ENCODE measurements around the gene TNS4. TPM values are rescaled to one million over a fixed set of nuclear protein-coding genes. Genes with fewer than 3 reads are reported as not detected.

Gene TNS4
- total and polyA plus RNA-seq, 7 experiments from 2014 or later, result 1.2 to 10.3 (median 1.3) TPM; not detected in 4

GRCh38 chr17:40442392-40443195 lies 58.8 kb downstream of the TNS4 start:
- Histone ChIP-seq H3K27ac (ENCODE audit: low read depth, low read length) (no peak overlapping the region), H3K9me3 (ENCODE audit: control insufficient read depth in 2 of 3, low read length in 3 of 3) (no peaks in the 10 kb centered on the region), H3K27me3 (ENCODE audit: control insufficient read depth in 2 of 2, insufficient read depth in 2 of 2, low read length in 2 of 2) (no peaks in the 10 kb centered on the region), H3K4me3 (ENCODE audit: low read length) (no peak overlapping the region), H3K36me3 (ENCODE audit: control insufficient read depth in 2 of 3, insufficient read depth in 3 of 3, low read length in 3 of 3) (no peaks in the 10 kb centered on the region), H3K4me1 (ENCODE audit: control insufficient read depth in 2 of 2, insufficient read depth in 2 of 2, low read length in 2 of 2) (peaks cover 16% of the 10 kb centered on the region in 2 donors)
- CTCF ChIA-PET, result interaction anchor here (0.7 to 1.6 kb wide), 6 partner anchors 10 to 173 kb away, joined by 3 to 5 read pairs (median 4); no protein-coding TSS in a partner anchor
- ATAC-seq, result no peak
- Mint-ChIP-seq H3K9me3 (no peaks in the 10 kb centered on the region), H3K4me3 (peak overlapping the region; percentile 27 to 90 (median 62)), H3K36me3 (peaks cover 0 to 11% (median 0%) of the 10 kb centered on the region in 5 donors), H3K4me1 (peaks cover 18 to 51% (median 22%) of the 10 kb centered on the region in 7 donors), H3K27me3 (peaks cover 0 to 2% (median 0%) of the 10 kb centered on the region in 5 donors), H3K27ac (peak overlapping the region in 4 of 9 donors; percentile 0 to 62 (median 23))
- no peak for DNase-seq
- POLR2A ChIA-PET, result interaction anchor here (0.8 to 2.2 kb wide), 2 partner anchors 16 to 91 kb away, joined by 3 to 7 read pairs; no protein-coding TSS in a partner anchor
- intact Hi-C loops (cut with micrococcal nuclease), result loop anchor here (1.0 to 5.0 kb wide), 7 partner anchors 16 to 91 kb away; no protein-coding TSS in a partner anchor

- POLR2A ChIA-PET, result interaction anchor here (0.9 to 1.2 kb wide), 2 partner anchors 22 to 111 kb away, joined by 3 read pairs; partner anchors contain the start of gene TOP2A
- Mint-ChIP-seq H3K36me3 (peaks cover 0 to 7% (median 0%) of the 10 kb centered on the region in 5 donors), H3K4me1 (peaks cover 12 to 38% (median 14%) of the 10 kb centered on the region in 7 donors), H3K9me3 (no peaks in the 10 kb centered on the region), H3K27ac (no peak overlapping the region), H3K4me3 (peak overlapping the region in 1 of 10 donors; percentile 5), H3K27me3 (peaks cover 0 to 2% (median 0%) of the 10 kb centered on the region in 5 donors)
- CTCF ChIA-PET, result interaction anchor here (0.6 to 2.8 kb wide), 8 partner anchors 10 to 114 kb away, joined by 3 to 9 read pairs (median 4); no protein-coding TSS in a partner anchor
- Histone ChIP-seq H3K4me1 (ENCODE audit: control insufficient read depth in 2 of 2, insufficient read depth in 2 of 2, low read length in 2 of 2) (peaks cover 9 to 10% of the 10 kb centered on the region in 2 donors), H3K9me3 (ENCODE audit: control insufficient read depth in 2 of 3, low read length in 3 of 3) (no peaks in the 10 kb centered on the region), H3K36me3 (ENCODE audit: control insufficient read depth in 2 of 3, insufficient read depth in 3 of 3, low read length in 3 of 3) (no peaks in the 10 kb centered on the region), H3K27ac (ENCODE audit: low read depth, low read length) (no peak overlapping the region), H3K4me3 (ENCODE audit: low read length) (no peak overlapping the region), H3K27me3 (ENCODE audit: control insufficient read depth in 2 of 2, insufficient read depth in 2 of 2, low read length in 2 of 2) (no peaks in the 10 kb centered on the region)
- DNase-seq (no peak), ATAC-seq (no peak)
- intact Hi-C loops (cut with micrococcal nuclease), result loop anchor here (5.0 kb wide), 2 partner anchors 38 to 42 kb away; no protein-coding TSS in a partner anchor
Observed at GRCh38 chr17:40440166-40440565, 61.3 kb downstream of the TNS4 start.

GRCh38 chr17:40437095-40437732 lies 64.2 kb downstream of the TNS4 start:
- no peaks in the 10 kb centered on the region for H3K36me3 Mint-ChIP-seq
- DNase-seq (no peak), ATAC-seq (no peak)
- H3K36me3 ChIP-seq (ENCODE audit: control insufficient read depth in 2 of 3, insufficient read depth in 3 of 3, low read length in 3 of 3), result no peaks in the 10 kb centered on the region
- peaks cover 0 to 5% (median 0%) of the 10 kb centered on the region in 5 donors for H3K27me3 Mint-ChIP-seq
- no peaks in the 10 kb centered on the region for H3K4me1 ChIP-seq (ENCODE audit: control insufficient read depth in 2 of 2, insufficient read depth in 2 of 2, low read length in 2 of 2)
- intact Hi-C loops (cut with micrococcal nuclease), result no loop called here
- H3K27me3 ChIP-seq (ENCODE audit: control insufficient read depth in 2 of 2, insufficient read depth in 2 of 2, low read length in 2 of 2), result no peaks in the 10 kb centered on the region
- H3K9me3 Mint-ChIP-seq, result no peaks in the 10 kb centered on the region
- CTCF ChIA-PET, result interaction anchor here (0.5 to 0.7 kb wide), 4 partner anchors 9 to 196 kb away, joined by 3 to 9 read pairs (median 4); no protein-coding TSS in a partner anchor
- H3K4me3 ChIP-seq (ENCODE audit: low read length), result no peak overlapping the region
- no peaks in the 10 kb centered on the region for H3K9me3 ChIP-seq (ENCODE audit: control insufficient read depth in 2 of 3, low read length in 3 of 3)
- POLR2A ChIA-PET, result no interaction called here
- H3K4me1 Mint-ChIP-seq, result peaks cover 0 to 28% (median under 1%) of the 10 kb centered on the region in 7 donors
- no peak overlapping the region for H3K4me3 Mint-ChIP-seq
- H3K27ac ChIP-seq (ENCODE audit: low read depth, low read length), result no peak overlapping the region
- no peak overlapping the region for H3K27ac Mint-ChIP-seq

- no peaks in the 10 kb centered on the region for H3K36me3 Mint-ChIP-seq
- no peak overlapping the region for H3K27ac Mint-ChIP-seq
- H3K4me1 Mint-ChIP-seq, result peaks cover 0 to 27% (median 0%) of the 10 kb centered on the region in 7 donors
- no peaks in the 10 kb centered on the region for H3K4me1 ChIP-seq (ENCODE audit: control insufficient read depth in 2 of 2, insufficient read depth in 2 of 2, low read length in 2 of 2)
- H3K9me3 ChIP-seq (ENCODE audit: control insufficient read depth in 2 of 3, low read length in 3 of 3), result no peaks in the 10 kb centered on the region
- no peak overlapping the region for H3K4me3 ChIP-seq (ENCODE audit: low read length)
- H3K27me3 Mint-ChIP-seq, result peaks cover 0 to 5% (median 0%) of the 10 kb centered on the region in 5 donors
- H3K9me3 Mint-ChIP-seq, result no peaks in the 10 kb centered on the region
- H3K4me3 Mint-ChIP-seq, result no peak overlapping the region
- intact Hi-C loops (cut with micrococcal nuclease), result no loop called here
- no peaks in the 10 kb centered on the region for H3K36me3 ChIP-seq (ENCODE audit: control insufficient read depth in 2 of 3, insufficient read depth in 3 of 3, low read length in 3 of 3)
- DNase-seq (no peak), ATAC-seq (no peak)
- POLR2A ChIA-PET, result no interaction called here
- CTCF ChIA-PET, result interaction anchor here (0.5 kb wide), 1 partner anchor 197 kb away, joined by 9 read pairs; no protein-coding TSS in a partner anchor
- H3K27ac ChIP-seq (ENCODE audit: low read depth, low read length), result no peak overlapping the region
- H3K27me3 ChIP-seq (ENCODE audit: control insufficient read depth in 2 of 2, insufficient read depth in 2 of 2, low read length in 2 of 2), result no peaks in the 10 kb centered on the region
Observed at GRCh38 chr17:40436636-40437035, 64.8 kb downstream of the TNS4 start.

- Mint-ChIP-seq H3K27ac (peak overlapping the region in 2 of 9 donors; percentile 60 to 74), H3K27me3 (peaks cover 0 to 13% (median 0%) of the 10 kb centered on the region in 5 donors), H3K4me3 (no peak overlapping the region), H3K9me3 (no peaks in the 10 kb centered on the region), H3K36me3 (no peaks in the 10 kb centered on the region), H3K4me1 (peaks cover 0 to 21% (median 0%) of the 10 kb centered on the region in 7 donors)
- Histone ChIP-seq H3K27ac (ENCODE audit: low read depth, low read length) (no peak overlapping the region), H3K4me1 (ENCODE audit: control insufficient read depth in 2 of 2, insufficient read depth in 2 of 2, low read length in 2 of 2) (no peaks in the 10 kb centered on the region), H3K4me3 (ENCODE audit: low read length) (no peak overlapping the region), H3K9me3 (ENCODE audit: control insufficient read depth in 2 of 3, low read length in 3 of 3) (no peaks in the 10 kb centered on the region), H3K27me3 (ENCODE audit: control insufficient read depth in 2 of 2, insufficient read depth in 2 of 2, low read length in 2 of 2) (no peaks in the 10 kb centered on the region), H3K36me3 (ENCODE audit: control insufficient read depth in 2 of 3, insufficient read depth in 3 of 3, low read length in 3 of 3) (no peaks in the 10 kb centered on the region)
- intact Hi-C loops (cut with micrococcal nuclease), result loop anchor here in 1 of 2 donors (2.0 kb wide), 1 partner anchor 17 kb away; the partner anchor contains the start of gene TOP2A
- POLR2A ChIA-PET, result interaction anchor here (1.0 kb wide), 1 partner anchor 11 kb away, joined by 4 read pairs; no protein-coding TSS in a partner anchor
- CTCF ChIA-PET, result interaction anchor here (1.4 to 3.2 kb wide), 2 partner anchors 17 to 31 kb away, joined by 4 to 12 read pairs; partner anchors contain the start of gene TOP2A
- ATAC-seq (peak; percentile 59), DNase-seq (no peak)
Observed at GRCh38 chr17:40433551-40434415, 67.6 kb downstream of the TNS4 start.
